OCI-LY3 (cell line): Measurements from ENCODE around the gene PRR18.

ENCODE experiments used
- CTCF ChIP-seq: fragments of 200-600, 300-600 bp; sonication (generic); IDR thresholded peaks from 2 replicates; pipeline ENCODE4 v1.5.1; 2014; ENCODE audit warnings: antibody characterized with exemption, low read length, low read depth
- EZH2phosphoT487 ChIP-seq: fragments of 200-600 bp; shearing (Covaris generic); IDR thresholded peaks from 2 replicates; pipeline ENCODE4 v1.6.1; 2018; ENCODE audit warnings: antibody characterized with exemption, mixed run types, low read depth

GRCh38 chr6:166271376-166271765, 36.8 kb downstream of the PRR18 start:
- TF ChIP-seq CTCF (no peak), EZH2phosphoT487 (no peak)
